Right lobe of liver (tissue), 4 donors: ENCODE measurements around the gene KCNQ1OT1.

Experiments
- CTCF ChIP-seq, 4 donors: fragments of 200-600 bp in 3 of 4; fragments of 450-650 bp in 1 of 4; IDR thresholded peaks; one replicate each; pipeline versions ENCODE4 v1.5.1 to v1.8.0; 2016 to 2022; ENCODE audit warnings: antibody characterized with exemption in 4 of 4, mild to moderate bottlenecking in 2 of 4
- POLR2A ChIP-seq: fragments of 450-650 bp; IDR thresholded peaks from one replicate; pipeline ENCODE4 v1.6.1; 2017; ENCODE audit warnings: antibody characterized with exemption, mild to moderate bottlenecking
- donor health status: DM: no; HTN: no; CAD: no.
- donor health status: DM: no; HTN: no; CAD: no.
- donor health status: DM: no; HTN: yes; CAD: no.

- TF ChIP-seq CTCF (IDR thresholded peaks at IDR 0.05) = no peak
- TF ChIP-seq POLR2A = no peak
These were observed 18.2 kb downstream of the KCNQ1OT1 start for GRCh38 chr11:2681408-2682145.
